Cardiac septum (tissue), 1 donor: ENCODE results near the gene FANCM. TPM values are rescaled to one million over a fixed set of nuclear protein-coding genes. Genes with fewer than 3 reads are reported as not detected.
"Not testable (repeated sequence)": the region's sequence is repeated elsewhere in the genome, so short reads cannot be mapped to it uniquely, and the experiment has no call there.

Experiments used
- DNase-seq: peaks from one replicate; pipeline ENCODE4 v3.0.0-alpha.2; 2020; ENCODE audit warnings: low spot score
- intact Hi-C: fragments of 100-400 bp; cut with DNase I; formaldehyde crosslinking; loops from one replicate; pipeline ENCODE4 v1.14.0; 2022
- total RNA-seq: library from RNA; stranded (reverse); fragmentation: NEBNext Ultra II Directional; extraction: Animal tissue kit (Norgen Biotek cat#: 25700); gene quantifications from one replicate; pipeline ENCODE4 v1.2.1, GENCODE V29; 2021
- donor health status: DM: no; HTN: no; CAD: no.

FANCM gene
- total RNA-seq, 1 donor from 2014 or later: 3.3 TPM

GRCh38 chr14:45134051-45134958, 1.4 kb upstream of the FANCM start, which contains the start of gene FKBP3:
FKBP3 (minus strand) TSS chr14:45134481; CDS start chr14:45134456, 25 bp downstream.
- intact Hi-C loops: loop anchor here (1.0 to 5.0 kb wide), 4 partner anchors 50 to 237 kb away; partner anchors contain the start of genes PRPF39 and TOGARAM1

GRCh38 chr14:45135156-45135555, 574 bp upstream of the FANCM start:
- no peak for DNase-seq
- intact Hi-C loops: loop anchor here (2.0 to 5.0 kb wide), 3 partner anchors 50 to 132 kb away; partner anchors contain the start of genes MIS18BP1 and PRPF39

More at GRCh38 chr14:45134051-45134958, 1.4 kb upstream of the FANCM start, which contains the start of gene FKBP3:
- peak; percentile 98 for DNase-seq

DNA sequence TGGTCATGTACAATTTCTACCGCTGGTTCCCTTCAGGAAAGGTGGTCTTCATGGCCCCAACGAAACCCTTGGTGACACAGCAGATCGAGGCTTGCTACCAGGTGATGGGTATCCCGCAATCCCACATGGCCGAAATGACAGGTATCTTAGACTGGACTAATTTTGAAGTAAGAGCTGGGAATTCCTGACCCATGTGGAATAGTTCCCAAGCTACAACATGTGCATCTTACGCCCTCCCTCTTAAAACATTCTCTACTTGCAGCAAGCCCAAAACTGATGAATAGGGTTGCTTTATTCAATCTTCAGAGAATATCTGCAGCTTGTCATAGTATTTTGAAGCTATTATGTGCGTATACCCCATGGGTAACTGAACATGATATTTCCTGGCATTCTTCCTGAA, 669 bp downstream of the FANCM start:
- DNase-seq: no peak
- intact Hi-C loops: loop anchor here (5.0 kb wide), 2 partner anchors 116 to 131 kb away; partner anchors contain the start of gene MIS18BP1

GRCh38 chr14:45140661-45141187, 5.0 kb downstream of the FANCM start:
- DNase-seq: no peak
- intact Hi-C loops: no loop called here

DNA sequence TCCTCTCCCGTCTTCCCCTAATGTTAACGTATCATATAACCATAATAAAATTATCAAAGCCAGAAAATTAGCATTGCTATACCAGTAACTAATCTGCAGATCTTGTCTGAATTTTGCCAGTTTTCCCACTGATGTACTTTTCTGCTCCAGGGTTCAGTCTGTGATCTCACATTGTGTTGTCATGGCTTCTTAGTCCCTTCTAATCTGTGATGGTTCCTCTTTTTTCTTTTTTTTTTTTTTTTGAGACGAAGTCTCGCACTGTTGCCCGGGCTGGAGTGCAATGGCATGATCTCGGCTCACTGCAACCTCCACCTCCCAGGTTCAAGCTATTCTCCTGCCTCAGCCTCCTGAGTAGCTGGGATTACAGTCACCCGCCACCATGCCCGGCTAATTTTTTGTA, 6.4 kb downstream of the FANCM start:
- DNase-seq, intact Hi-C loops: not testable (repeated sequence)

- DNase-seq: no peak
- intact Hi-C loops: no loop called here
These were observed 8.9 kb downstream of the FANCM start for GRCh38 chr14:45144658-45145057.

DNA sequence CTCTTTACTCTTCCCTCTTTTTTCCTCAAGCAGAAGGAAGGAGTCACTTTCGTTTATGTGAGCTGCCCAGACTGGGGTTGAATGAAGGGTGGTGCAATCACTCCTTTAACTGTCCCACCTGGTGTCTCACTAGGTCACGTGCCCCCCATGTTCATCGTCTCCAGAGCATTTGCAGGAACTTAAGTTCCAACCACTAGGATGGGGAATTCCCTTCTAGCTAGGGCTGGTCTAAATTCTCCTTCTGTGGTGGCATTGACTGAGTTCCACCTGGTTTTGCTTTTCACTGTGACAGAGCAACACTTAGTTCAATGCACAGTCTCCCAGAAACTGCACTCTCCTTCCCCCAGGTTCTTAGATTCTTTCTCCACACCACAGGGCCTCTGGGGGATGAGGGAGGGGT, 9.5 kb downstream of the FANCM start:
- DNase-seq: no peak
- intact Hi-C loops: no loop called here

DNA sequence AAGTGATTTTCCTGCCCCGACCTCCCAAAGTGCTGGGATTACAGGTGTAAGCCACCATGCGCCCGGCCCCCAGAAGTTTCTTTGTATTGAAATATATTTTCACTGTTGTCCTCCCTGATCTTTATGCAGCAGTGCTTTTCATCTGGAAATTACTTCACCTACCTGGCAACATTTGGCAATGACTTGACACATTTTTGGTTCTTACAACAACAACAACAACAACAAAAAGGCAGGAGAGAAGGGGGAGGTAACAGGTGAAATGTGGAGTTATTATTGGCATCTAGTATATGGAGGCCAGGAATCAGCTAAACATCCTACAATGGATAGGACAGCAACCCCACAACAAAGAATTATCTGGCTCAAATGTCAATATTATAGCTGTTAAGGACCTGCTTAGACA, 13.9 kb downstream of the FANCM start:
- DNase-seq: no peak
- intact Hi-C loops: no loop called here

GRCh38 chr14:45150386-45150890, 14.7 kb downstream of the FANCM start:
- no peak for DNase-seq
- intact Hi-C loops: no loop called here

DNA sequence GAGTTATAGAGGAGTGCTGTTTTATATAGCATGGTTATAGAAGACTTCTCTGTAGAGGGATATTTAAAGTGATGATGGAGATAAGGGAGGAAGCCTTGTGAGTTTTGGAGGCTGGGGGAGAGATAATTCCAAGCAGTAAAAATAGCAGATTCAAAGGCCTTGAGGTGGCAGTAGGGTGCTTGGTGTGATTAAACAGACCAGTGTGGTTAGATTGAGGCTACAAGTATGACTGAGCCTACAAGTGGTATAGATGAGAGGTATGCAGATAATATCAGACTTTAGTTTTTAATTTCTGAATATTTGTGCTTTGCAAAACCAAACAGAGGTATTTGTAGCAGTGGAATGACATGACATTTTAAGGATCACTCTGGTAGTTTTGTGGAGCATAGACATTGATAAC, 20.3 kb downstream of the FANCM start:
- intact Hi-C loops: no loop called here
- DNase-seq: no peak

GRCh38 chr14:45169906-45170305, 34.2 kb downstream of the FANCM start:
- intact Hi-C loops: no loop called here
- no peak for DNase-seq

- DNase-seq: no peak
- intact Hi-C loops: no loop called here
These were observed 41.3 kb downstream of the FANCM start for GRCh38 chr14:45177076-45177475.

- DNase-seq: no peak
- intact Hi-C loops: no loop called here
These were observed 45.6 kb downstream of the FANCM start for GRCh38 chr14:45181329-45181728.

DNA sequence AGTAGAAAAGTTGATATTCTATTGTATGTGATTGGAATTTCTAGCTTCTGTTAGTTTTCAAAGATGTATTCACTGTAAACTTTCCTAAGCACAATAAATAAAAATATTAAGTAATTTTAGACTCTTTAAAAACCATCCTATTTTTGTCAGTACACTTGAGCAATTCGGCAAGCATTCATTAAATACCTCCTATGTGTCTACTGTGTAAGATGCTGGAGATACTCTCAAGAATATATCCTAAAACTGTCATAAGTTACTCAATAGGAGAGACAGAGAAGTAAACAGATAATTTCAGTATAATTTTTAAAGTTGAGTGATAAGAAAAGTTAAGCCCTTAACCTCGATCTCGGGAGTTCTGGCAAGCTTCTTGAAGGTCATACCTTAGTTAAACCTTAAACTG, 46.1 kb downstream of the FANCM start:
- intact Hi-C loops: no loop called here
- no peak for DNase-seq

GRCh38 chr14:45185100-45185814, 49.5 kb downstream of the FANCM start:
- no peak for DNase-seq
- intact Hi-C loops: no loop called here

- intact Hi-C loops: no loop called here
- DNase-seq: no peak
These were observed 59.2 kb downstream of the FANCM start for GRCh38 chr14:45194964-45195363.

DNA sequence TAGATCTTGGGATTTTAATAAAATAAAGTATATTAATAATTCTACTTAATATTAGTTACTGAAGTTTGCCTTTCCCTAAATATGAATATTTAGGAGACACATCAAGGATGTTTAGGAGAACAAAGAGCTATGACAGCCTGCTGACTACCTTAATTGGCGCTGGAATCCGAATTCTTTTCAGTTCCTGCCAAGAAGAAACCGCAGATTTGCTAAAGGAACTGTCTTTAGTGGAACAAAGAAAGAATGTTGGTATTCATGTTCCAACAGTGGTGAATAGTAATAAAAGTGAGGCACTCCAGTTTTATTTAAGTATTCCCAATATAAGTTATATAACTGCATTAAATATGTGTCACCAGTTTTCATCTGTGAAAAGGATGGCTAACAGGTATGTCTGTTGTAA, 62.8 kb downstream of the FANCM start:
- intact Hi-C loops: no loop called here
- DNase-seq: no peak

- intact Hi-C loops: no loop called here
- no peak for DNase-seq
These were observed 63.5 kb downstream of the FANCM start for GRCh38 chr14:45199230-45199629.

- DNase-seq: no peak
- intact Hi-C loops: no loop called here
These were observed 66.2 kb downstream of the FANCM start for GRCh38 chr14:45201905-45202304.

- intact Hi-C loops: no loop called here
- DNase-seq: no peak
These were observed 68.5 kb downstream of the FANCM start for GRCh38 chr14:45204241-45204640.
